HG02840 (cell line): ENCODE results near the gene LDLRAD2.

Source experiments
- ATAC-seq: cut with Tn5 transposase; IDR thresholded peaks from one replicate; pipeline ENCODE4 v1.9.1; 2021; ENCODE audit warnings: mild to moderate bottlenecking, moderate library complexity, moderate number of reproducible peaks; ENCODE audit not compliant: unreplicated experiment, low FRiP score

Gene LDLRAD2

DNA sequence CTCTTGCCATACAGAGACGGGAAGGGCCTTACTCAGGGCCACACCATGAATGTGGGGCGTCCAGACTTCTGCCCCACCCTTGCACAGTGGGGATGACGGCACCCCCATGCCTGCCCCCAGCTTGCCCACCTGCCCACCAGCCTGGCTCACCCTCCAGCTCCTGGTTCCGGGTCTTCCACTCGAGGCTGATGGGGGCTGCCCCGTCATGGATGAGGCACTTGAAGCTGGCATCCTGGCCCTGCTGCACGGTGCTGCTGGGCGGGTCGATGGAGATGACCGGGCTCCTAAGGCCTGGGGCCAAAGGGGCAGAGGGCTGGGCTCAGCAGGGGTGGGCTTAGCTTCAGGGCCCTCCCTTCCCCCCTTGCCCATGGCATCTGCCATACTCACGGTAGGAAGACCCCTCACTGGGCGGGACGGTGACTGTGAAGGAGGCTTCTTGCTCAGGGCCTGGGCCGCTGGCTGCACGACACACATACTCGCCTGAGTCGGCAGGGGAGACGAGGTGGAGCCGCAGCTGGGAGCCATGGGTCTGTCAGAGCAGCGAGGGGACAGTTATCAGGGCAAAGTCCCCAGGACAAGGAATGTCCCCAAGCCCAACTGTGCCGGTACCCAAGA lies 29.9 kb downstream of the LDLRAD2 start:
- ATAC-seq, result no peak

DNA sequence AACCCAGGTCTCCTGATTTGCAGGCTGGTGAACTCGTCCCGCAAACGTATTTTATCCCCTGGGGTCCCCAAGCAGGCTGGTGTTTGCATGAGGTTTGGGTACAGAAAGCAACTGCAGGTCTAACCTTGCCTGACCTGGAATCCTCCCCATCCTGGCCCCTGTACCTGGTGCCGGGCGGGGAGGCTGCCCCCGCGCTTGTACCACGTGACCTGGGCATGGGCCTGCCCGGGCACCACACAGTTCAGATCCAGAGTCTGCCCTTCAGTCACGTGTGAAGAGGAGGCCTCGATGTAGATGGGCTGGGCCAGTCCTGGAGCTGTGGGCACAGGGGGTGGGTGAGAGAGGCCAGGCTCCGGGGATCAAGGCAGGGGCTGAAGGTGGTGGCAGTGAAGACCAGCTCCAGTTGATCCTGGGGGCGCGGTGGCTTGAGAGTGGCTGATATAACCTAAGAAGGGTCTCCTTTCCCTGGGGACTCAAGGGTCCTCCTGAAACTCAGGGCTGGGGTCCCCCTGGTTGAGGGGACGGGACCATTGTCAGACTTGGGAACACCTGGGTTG lies 30.6 kb downstream of the LDLRAD2 start:
- ATAC-seq, result no peak

GRCh38 chr1:21843208-21843607 lies 31.1 kb downstream of the LDLRAD2 start:
- no peak for ATAC-seq

DNA sequence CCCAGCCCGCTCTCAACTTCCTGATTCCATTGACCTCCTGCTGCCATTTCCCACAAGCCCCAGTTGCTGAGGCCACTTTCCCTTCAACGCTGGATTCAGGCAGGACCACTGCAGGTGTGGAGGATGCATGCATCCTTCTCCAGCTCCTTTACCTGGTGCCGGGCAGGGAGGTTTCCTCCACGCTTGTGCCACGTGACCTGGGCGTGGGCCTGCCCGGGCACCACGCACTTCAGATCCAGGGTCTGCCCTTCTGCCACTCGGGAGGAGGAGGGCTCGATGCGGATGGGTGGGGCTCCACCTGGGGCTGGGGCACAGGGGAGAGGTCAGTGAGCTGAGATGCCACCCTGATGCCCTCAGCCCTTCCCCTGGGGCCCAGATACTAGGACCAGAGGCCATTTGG lies 31.9 kb downstream of the LDLRAD2 start:
- no peak for ATAC-seq

DNA sequence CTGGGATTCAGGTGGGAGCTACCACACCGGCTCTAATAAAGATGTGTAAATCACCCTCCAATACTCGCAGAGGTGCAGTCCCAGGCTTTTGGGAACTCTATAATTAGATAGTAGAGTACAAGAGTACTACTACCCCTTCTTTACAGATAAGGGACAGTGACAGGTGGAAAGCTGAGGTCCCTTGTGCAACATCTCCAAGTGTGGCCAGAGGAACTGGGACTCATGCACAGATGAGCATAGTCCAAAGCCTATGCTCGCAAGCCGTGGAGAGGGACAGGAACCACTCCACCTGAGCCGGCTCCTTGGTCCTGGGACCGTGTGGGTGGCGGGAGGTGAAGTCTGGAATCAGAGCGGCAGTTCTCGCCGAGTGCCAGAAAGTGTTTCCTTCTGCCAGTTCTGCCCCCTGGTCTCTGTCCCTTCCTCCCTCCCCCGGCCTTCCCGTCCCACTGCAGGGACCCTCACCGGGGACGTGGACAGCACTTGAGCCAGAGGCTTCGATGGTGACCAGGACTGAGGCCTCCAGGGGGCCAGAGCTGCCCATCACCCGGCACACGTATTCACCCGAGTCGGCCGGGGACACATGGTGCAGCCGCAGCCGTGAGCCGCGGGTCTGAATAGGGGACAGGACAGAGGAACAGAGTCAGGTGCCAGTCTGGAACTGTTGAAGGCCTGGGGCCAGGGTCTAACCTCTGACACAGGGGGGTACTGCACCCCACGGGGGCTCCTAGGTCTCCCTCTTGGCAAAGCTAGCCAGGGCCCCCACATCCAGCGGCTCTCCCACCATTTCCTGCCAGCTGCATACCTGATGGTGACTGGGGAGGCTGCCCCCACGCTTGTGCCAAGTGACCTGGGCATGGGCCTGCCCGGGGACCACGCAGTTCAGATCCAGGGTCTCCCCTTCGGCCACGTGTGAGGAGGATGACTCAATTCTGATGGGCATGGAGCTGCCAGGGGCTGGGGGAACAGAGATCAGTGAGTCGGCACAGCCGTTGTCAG lies 33.9 kb downstream of the LDLRAD2 start:
- ATAC-seq, result no peak

- no peak for ATAC-seq
These were observed 35.4 kb downstream of the LDLRAD2 start for GRCh38 chr1:21847223-21848205.

DNA sequence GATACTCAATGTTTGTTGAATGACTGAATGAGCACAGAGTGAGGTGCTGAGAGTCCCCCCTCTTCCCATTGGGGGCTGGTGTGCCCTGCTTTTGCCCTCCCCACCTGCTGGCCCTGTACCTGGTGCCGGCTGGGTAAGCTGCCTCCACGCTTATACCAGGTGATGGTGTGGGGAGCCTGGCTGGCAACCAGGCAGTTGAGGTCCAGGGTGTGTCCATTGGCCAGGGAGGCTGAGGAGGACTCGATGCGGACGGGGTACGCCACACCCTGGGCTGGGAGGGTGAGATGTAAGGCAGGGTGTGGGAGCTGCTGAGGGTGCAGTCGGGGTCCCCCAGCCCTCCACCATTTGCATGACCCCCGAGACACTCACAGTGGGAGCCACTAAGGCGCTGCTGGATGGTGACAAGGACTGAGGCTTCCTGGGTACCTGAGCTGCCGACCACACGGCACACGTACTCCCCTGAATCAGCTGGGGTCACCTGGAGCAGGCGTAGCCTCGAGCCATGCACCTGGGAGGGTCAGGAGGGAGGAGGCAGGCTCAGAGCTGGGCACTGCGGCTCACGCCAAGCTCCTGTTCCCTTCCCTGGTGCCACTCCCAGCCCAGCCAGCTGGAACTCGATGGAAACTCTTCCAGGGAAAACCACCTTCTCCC lies 36.6 kb downstream of the LDLRAD2 start:
- ATAC-seq, result no peak

DNA sequence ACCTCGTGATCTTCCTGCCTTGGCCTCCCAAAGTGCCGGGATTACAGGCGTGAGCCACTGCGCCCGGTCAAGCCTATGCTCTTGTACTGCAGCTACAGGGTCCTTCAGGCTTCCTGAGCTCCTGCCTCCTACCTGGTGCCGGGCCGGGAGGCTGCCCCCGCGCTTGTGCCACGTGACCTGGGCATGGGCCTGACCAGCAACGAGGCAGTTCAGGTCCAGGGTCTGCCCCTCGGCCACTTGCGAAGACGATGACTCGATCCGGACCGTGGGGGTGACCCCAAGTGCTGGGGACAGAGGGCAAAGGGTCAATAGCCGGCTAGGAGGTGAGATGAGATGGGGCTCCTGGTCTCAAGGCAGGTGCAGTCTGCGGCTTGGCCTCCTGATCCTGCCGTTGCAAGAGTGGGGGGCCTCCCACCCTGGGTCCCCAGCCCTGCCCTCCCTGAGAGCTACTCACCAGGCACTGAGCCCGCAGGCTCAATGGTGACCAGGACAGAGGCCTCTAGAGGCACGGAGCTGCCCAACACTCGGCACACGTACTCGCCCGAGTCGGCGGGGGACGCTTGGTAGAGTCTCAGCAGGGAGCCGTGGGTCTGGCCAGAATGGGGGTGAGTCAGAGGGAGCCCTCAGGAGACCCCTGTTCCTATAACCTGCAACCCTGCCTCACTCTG lies 38.0 kb downstream of the LDLRAD2 start:
- ATAC-seq, result no peak

GRCh38 chr1:21851430-21852250 lies 39.6 kb downstream of the LDLRAD2 start:
- no peak for ATAC-seq

DNA sequence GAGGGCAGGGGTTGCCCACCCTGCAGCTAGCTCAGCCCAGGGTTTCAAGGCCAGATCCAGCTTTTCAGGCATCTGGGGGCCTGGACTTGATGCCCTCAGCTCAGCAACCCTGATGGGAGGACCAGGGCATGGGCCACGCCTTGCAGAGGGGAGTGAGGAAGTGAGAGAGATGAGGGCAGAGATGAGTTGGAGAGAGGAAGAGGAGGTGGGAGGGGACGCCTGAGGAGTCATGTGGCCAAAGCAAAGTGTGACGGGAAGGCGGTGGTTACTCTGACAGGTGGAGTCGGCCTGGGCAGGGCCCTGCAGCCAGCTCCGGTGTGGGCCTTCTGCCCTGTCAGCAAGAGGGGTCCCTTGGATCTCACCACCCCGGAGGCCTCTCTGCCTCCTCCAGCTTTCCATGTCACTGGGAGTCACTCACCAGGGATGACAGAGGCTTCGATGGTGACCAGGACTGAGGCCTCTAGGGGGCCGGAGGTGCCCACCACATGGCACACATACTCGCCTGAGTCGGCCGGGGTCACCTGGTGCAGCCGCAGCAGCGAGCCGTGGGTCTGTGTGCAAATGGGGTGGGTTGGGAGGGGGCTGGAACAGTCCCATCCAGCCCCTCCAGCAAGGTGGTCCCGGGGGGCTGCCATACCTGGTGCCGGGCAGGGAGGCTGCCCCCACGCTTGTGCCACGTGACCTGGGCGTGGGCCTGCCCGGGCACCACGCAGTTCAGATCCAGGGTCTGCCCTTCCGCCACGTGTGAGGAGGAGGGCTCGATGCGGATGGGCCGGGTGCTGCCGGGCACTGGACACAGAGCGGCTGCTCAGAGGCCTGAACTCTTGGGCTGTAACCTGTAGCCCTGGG lies 40.4 kb downstream of the LDLRAD2 start:
- ATAC-seq, result no peak

- ATAC-seq, result no peak
These were observed 41.0 kb downstream of the LDLRAD2 start for GRCh38 chr1:21853131-21853427.

DNA sequence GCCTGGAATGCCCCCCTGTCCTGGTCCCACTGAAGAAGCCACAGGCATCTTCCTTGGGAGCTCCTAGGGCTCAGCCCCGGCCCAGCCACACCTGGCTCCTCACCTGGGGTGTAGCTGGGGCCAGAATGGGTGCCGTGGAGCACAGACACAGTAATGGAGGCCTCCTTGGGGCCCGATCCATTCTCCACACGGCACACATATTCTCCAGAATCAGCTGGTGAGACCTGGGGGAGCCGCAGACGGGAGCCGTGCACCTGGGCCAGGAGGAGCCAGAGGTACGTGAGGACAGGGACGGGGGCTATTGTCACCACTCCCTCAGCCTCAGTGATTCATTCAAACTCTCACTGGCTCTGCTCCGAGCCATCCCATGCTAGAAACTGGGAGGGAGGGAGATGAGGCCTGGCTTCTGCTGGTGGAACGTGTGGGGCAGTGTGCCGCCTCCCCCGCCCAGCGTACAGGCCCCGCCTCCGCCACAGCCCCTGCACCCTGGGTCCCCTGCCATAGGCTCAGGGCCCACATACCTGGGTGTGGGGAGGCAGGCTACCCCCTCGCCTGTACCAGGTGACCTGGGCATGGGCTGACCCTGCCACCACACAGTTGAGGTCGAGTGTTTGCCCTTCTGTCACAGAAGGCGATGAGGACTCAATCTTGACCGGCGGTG lies 42.2 kb downstream of the LDLRAD2 start:
- no peak for ATAC-seq

DNA sequence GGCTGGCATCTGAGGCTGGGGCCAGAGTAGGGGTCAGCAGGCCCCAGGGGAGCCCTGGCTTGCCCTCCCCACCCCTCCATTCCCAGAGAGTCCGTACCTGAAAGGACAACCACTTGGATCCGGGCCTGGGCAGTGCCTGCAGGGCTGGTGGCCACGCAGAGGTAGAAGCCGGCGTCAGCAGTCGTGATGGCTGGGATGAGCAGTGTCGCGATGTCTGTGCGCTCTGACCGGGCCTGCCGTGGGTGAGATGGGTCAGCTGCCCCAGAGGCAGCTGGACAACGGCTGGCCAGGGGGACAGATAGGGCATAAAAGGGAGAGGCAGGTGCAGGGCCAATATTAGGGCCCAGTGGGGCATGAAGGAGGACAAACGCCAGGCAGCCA lies 42.7 kb downstream of the LDLRAD2 start:
- no peak for ATAC-seq

DNA sequence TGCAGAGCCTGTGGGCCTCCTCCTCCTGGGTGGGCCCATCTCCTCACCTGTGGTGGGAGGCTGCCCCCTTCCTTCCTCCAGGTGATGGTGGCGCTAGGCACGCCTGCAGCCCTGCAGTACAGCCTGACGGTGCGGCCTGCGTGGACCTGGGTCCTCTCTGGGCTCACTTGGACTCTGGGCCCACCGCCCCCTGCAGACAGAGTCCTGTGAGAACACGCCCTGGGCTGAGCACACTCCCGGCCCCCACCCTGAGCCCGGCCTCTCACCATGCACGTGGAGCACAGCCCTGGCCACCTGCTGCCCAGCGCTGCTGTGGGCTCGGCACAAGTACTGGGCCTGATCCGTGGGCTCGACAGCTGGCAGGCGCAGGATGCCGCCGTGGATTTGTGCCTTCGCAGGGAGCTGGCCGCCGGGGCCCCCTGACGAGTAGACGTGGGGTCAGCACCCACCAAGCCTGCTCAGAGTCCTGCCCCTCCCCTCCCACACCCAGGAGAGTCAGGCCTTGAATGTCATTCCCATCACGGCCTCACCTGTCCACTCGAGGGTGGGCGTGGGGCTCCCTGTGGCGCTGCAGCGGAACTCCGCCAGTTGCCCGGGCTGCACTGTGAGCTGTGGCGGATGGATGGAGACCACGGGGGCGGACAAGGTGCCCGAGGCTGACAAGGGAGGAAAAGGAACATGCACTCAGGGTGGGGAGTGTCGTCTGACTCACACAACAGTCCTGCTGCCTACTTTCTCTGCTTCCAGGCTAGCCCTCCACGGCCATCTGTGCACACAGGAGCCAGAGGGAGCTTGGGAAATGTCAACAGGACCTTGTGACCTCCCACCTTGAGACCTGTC lies 43.4 kb downstream of the LDLRAD2 start:
- ATAC-seq, result no peak

DNA sequence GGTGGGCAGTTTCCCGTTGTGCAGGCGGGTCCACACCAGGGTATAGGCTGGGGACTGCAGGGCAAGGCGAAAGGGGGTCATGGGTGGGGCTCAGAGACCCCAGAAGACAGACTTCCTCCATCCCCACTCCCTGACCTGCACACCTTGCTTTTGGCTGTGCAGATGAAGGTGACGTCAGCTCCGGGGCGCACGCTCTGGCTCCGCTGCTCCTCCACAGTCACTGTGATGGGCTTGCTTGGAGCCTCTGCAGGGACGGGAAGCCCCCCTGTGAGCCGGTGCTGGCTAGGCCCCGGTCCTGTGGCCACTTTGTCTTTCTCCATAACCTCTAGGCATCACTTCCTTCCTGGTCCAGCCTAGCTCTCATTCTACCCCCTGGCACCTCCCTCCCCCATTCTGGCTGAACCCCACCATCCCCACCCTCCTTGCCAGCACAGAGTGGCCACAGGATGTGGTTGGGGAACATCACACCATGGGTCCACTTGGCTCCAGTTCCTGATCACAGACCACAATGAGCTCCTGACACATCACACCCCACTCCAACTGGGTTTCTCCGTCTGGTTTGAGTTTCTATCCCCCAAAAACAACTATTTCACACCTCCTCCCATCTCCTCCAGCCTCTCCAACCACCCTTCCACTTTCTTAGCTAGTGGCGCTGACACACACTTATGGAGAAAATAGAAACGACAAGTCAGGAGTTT lies 45.2 kb downstream of the LDLRAD2 start:
- no peak for ATAC-seq
